Stimulated activated naive CD4-positive, alpha-beta T cell (primary cell): Measurements from ENCODE around the gene CLK3.

Source experiments
- DNase-seq, 6 experiments: peaks; one replicate each; lab custom pipeline; 2025; lab: John Stamatoyannopoulos, UW

CLK3 gene

GRCh38 chr15:74603026-74603788 is 12.4 kb upstream of the CLK3 start:
- DNase-seq: no peak

- no peak for DNase-seq
These were observed 11.6 kb upstream of the CLK3 start for GRCh38 chr15:74603789-74604705.

- no peak for DNase-seq
These were observed 10.4 kb upstream of the CLK3 start for GRCh38 chr15:74604983-74605794.

- no peak for DNase-seq
These were observed 9.9 kb upstream of the CLK3 start for GRCh38 chr15:74605795-74606150.

GRCh38 chr15:74608786-74609185 is 6.8 kb upstream of the CLK3 start:
- no peak for DNase-seq

- DNase-seq: no peak
These were observed 5.7 kb upstream of the CLK3 start for GRCh38 chr15:74609938-74610301.

GRCh38 chr15:74610302-74610951 is 5.2 kb upstream of the CLK3 start:
- no peak for DNase-seq

GRCh38 chr15:74611341-74611740 is 4.3 kb upstream of the CLK3 start:
- no peak for DNase-seq

GRCh38 chr15:74611834-74612233 is 3.8 kb upstream of the CLK3 start:
- DNase-seq: no peak

GRCh38 chr15:74612677-74613076 is 3.0 kb upstream of the CLK3 start:
- no peak for DNase-seq

GRCh38 chr15:74613089-74613952 is 2.3 kb upstream of the CLK3 start:
- peak in 1 of 6 experiments; percentile 18 for DNase-seq

- peak in 1 of 6 experiments; percentile 4 for DNase-seq
These were observed 1.5 kb upstream of the CLK3 start for GRCh38 chr15:74613953-74614743.

- DNase-seq: peak; percentile 85 to 89 (median 87)
These were observed 710 bp upstream of the CLK3 start for GRCh38 chr15:74614744-74615507.

- peak; percentile 60 to 79 (median 72) for DNase-seq
These were observed 817 bp downstream of the CLK3 start for GRCh38 chr15:74616366-74616939.

GRCh38 chr15:74616996-74617395 is 1.4 kb downstream of the CLK3 start:
- DNase-seq: no peak

- DNase-seq: no peak
These were observed 3.4 kb downstream of the CLK3 start for GRCh38 chr15:74618841-74619596.

GRCh38 chr15:74619916-74620635 is 4.4 kb downstream of the CLK3 start:
- DNase-seq: no peak
